ENCODE measurements around the gene PAPPA.

Gene PAPPA

GRCh38 chr9:116271340-116271739 lies 117.7 kb downstream of the PAPPA start:
- no peak for DNase-seq (ENCODE audit: extremely low read depth, low read depth)
- H3K4me3 ChIP-seq (replicated peaks; ENCODE audit: low read depth, low read length), result no peak overlapping the region
- TF ChIP-seq CTCF (IDR thresholded peaks at IDR 0.05; ENCODE audit: low read depth, low read length, missing control alignments), result no peak

- no peak for TF ChIP-seq CTCF (IDR thresholded peaks at IDR 0.05; ENCODE audit: low read depth, low read length, missing control alignments)
- no peak for DNase-seq (ENCODE audit: extremely low read depth, low read depth)
- H3K4me3 ChIP-seq (replicated peaks; ENCODE audit: low read depth, low read length), result no peak overlapping the region
Observed at GRCh38 chr9:116271991-116272390, 118.4 kb downstream of the PAPPA start.

- H3K4me3 ChIP-seq (replicated peaks; ENCODE audit: low read depth, low read length), result no peak overlapping the region
- no peak for DNase-seq (ENCODE audit: extremely low read depth, low read depth)
- TF ChIP-seq CTCF (IDR thresholded peaks at IDR 0.05; ENCODE audit: low read depth, low read length, missing control alignments), result no peak
Observed at GRCh38 chr9:116274293-116274692, 120.7 kb downstream of the PAPPA start.

- no peak for DNase-seq (ENCODE audit: extremely low read depth, low read depth)
- no peak overlapping the region for H3K4me3 ChIP-seq (replicated peaks; ENCODE audit: low read depth, low read length)
- TF ChIP-seq CTCF (IDR thresholded peaks at IDR 0.05; ENCODE audit: low read depth, low read length, missing control alignments), result no peak
Observed at GRCh38 chr9:116275418-116276195, 122.0 kb downstream of the PAPPA start.

- DNase-seq (ENCODE audit: extremely low read depth, low read depth), result no peak
- no peak for TF ChIP-seq CTCF (IDR thresholded peaks at IDR 0.05; ENCODE audit: low read depth, low read length, missing control alignments)
- no peak overlapping the region for H3K4me3 ChIP-seq (replicated peaks; ENCODE audit: low read depth, low read length)
Observed at GRCh38 chr9:116276196-116276493, 122.6 kb downstream of the PAPPA start.

- DNase-seq (ENCODE audit: extremely low read depth, low read depth), result no peak
- H3K4me3 ChIP-seq (replicated peaks; ENCODE audit: low read depth, low read length), result no peak overlapping the region
- TF ChIP-seq CTCF (IDR thresholded peaks at IDR 0.05; ENCODE audit: low read depth, low read length, missing control alignments), result no peak
Observed at GRCh38 chr9:116276651-116277121, 123.1 kb downstream of the PAPPA start.

GRCh38 chr9:116278326-116278725 lies 124.7 kb downstream of the PAPPA start:
- TF ChIP-seq CTCF (IDR thresholded peaks at IDR 0.05; ENCODE audit: low read depth, low read length, missing control alignments), result no peak
- DNase-seq (ENCODE audit: extremely low read depth, low read depth), result no peak
- H3K4me3 ChIP-seq (replicated peaks; ENCODE audit: low read depth, low read length), result no peak overlapping the region
